Calu3 (cell line): Measurements from ENCODE around the gene ANO8. TPM values are rescaled to one million over a fixed set of nuclear protein-coding genes. Genes with fewer than 3 reads are reported as not detected.

Source experiments
- BruUV-seq: library from RNA; stranded (reverse); fragments of 400-500 nt; replicated peaks from 2 replicates; lab custom pipeline; 2021; lab: Mats Ljungman, UMichigan
- CTCF ChIA-PET: fragments of 300-600 bp; sonication (Branson Sonifier 250); formaldehyde crosslinking; loops from one replicate; lab custom pipeline; 2022; ENCODE audit warnings: antibody characterized with exemption; lab: Charles Lee
- DNase-seq: peaks from one replicate; pipeline ENCODE4 v3.0.0; 2022
- H3K27ac Mint-ChIP-seq: one replicate; pipeline ENCODE4 v1.8.0; 2022; ENCODE audit warnings: mixed read lengths; ENCODE audit not compliant: unreplicated experiment
- H3K27me3 Mint-ChIP-seq: one replicate; pipeline ENCODE4 v1.8.0; 2022; ENCODE audit warnings: mixed read lengths; ENCODE audit not compliant: unreplicated experiment
- H3K36me3 Mint-ChIP-seq: one replicate; pipeline ENCODE4 v1.8.0; 2022; ENCODE audit warnings: mild to moderate bottlenecking, moderate library complexity, mixed read lengths; ENCODE audit not compliant: insufficient read depth, unreplicated experiment
- H3K4me1 Mint-ChIP-seq: one replicate; pipeline ENCODE4 v1.8.0; 2022; ENCODE audit warnings: mild to moderate bottlenecking, low read depth, mixed read lengths; ENCODE audit not compliant: unreplicated experiment
- H3K4me3 Mint-ChIP-seq: one replicate; pipeline ENCODE4 v1.8.0; 2022; ENCODE audit warnings: mild to moderate bottlenecking, low read depth, moderate library complexity, mixed read lengths; ENCODE audit not compliant: unreplicated experiment
- H3K9me3 Mint-ChIP-seq: one replicate; pipeline ENCODE4 v1.8.0; 2022; ENCODE audit warnings: low read depth, mixed read lengths; ENCODE audit not compliant: unreplicated experiment
- intact Hi-C: fragments of 100-400 bp; cut with micrococcal nuclease; formaldehyde crosslinking; loops from one replicate; pipeline ENCODE4 v1.10.0; 2022; ENCODE audit not compliant: unreplicated experiment
- total RNA-seq: library from RNA; stranded (reverse); gene quantifications from 2 replicates; pipeline ENCODE4 v1.2.3, GENCODE V29; 2022
- TF ChIP-seq, protein P1 (sequence below): fragments of 200-600 bp; IDR thresholded peaks from one replicate; pipeline ENCODE4 v1.8.0; 2022; ENCODE audit warnings: antibody characterized with exemption; ENCODE audit not compliant: unreplicated experiment

The ANO8 gene
- total RNA-seq, 1 experiment from 2014 or later: 10.5 TPM

GRCh38 chr19:17285415-17286135, 49.1 kb downstream of the ANO8 start:
- TF ChIP-seq, protein P1, sequence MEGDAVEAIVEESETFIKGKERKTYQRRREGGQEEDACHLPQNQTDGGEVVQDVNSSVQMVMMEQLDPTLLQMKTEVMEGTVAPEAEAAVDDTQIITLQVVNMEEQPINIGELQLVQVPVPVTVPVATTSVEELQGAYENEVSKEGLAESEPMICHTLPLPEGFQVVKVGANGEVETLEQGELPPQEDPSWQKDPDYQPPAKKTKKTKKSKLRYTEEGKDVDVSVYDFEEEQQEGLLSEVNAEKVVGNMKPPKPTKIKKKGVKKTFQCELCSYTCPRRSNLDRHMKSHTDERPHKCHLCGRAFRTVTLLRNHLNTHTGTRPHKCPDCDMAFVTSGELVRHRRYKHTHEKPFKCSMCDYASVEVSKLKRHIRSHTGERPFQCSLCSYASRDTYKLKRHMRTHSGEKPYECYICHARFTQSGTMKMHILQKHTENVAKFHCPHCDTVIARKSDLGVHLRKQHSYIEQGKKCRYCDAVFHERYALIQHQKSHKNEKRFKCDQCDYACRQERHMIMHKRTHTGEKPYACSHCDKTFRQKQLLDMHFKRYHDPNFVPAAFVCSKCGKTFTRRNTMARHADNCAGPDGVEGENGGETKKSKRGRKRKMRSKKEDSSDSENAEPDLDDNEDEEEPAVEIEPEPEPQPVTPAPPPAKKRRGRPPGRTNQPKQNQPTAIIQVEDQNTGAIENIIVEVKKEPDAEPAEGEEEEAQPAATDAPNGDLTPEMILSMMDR: no peak
- Mint-ChIP-seq H3K9me3 (no peaks in the 10 kb centered on the region), H3K4me1 (no peaks in the 10 kb centered on the region), H3K27me3 (no peaks in the 10 kb centered on the region), H3K27ac (no peak overlapping the region), H3K4me3 (no peak overlapping the region), H3K36me3 (no peaks in the 10 kb centered on the region)
- CTCF ChIA-PET: interaction anchor here (0.7 kb wide), 1 partner anchor 197 kb away, joined by 3 read pairs; no protein-coding TSS in a partner anchor
- intact Hi-C loops: loop anchor here (10.0 kb wide), 1 partner anchor 221 kb away; no protein-coding TSS in a partner anchor
- DNase-seq: no peak
- no TSS peak for BruUV-seq

- Mint-ChIP-seq H3K4me3 (no peak overlapping the region), H3K36me3 (no peaks in the 10 kb centered on the region)
- CTCF ChIA-PET: no interaction called here
Observed at GRCh38 chr19:17283504-17283996, 51.1 kb downstream of the ANO8 start.

DNA sequence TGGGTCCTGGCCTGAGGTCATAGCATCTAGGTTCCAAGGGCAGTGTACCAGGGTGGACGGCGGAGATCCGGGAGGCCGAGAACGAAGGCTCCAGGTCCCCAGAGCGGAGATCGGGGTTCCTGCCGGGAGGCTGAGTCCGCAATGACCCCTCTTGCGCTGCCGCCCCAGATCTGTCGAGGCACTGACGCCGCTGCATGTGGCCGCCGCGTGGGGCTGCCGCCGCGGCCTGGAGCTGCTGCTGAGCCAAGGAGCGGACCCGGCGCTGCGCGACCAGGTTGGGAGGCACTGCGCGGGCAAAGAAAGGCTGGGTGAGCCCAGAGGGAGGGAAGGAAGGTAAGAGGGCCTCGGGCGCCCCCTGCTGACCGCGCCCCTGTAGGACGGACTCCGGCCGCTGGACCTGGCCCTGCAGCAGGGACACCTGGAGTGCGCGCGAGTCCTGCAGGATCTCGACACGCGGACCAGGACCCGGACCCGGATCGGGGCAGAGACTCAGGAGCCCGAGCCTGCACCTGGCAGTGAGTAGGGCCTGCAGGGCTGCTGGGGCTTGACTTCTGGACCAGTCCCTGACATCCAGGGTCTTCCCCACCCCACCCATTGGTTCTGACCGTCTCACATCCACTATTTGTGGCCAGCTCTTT, 52.0 kb downstream of the ANO8 start:
- Mint-ChIP-seq H3K9me3 (no peaks in the 10 kb centered on the region), H3K27ac (no peak overlapping the region), H3K27me3 (no peaks in the 10 kb centered on the region), H3K36me3 (peaks cover 2% of the 10 kb centered on the region), H3K4me3 (peak overlapping the region; percentile 44), H3K4me1 (no peaks in the 10 kb centered on the region)
- BruUV-seq: no TSS peak
- TF ChIP-seq, protein P1: peak; percentile 78
- CTCF ChIA-PET: interaction anchor here (1.0 kb wide), 1 partner anchor 20 kb away, joined by 3 read pairs; the partner anchor contains the start of gene ABHD8
- intact Hi-C loops: loop anchor here (5.0 to 10.0 kb wide), 2 partner anchors 75 to 218 kb away; no protein-coding TSS in a partner anchor
- DNase-seq: peak; percentile 86

More at GRCh38 chr19:17283504-17283996, 51.1 kb downstream of the ANO8 start:
- TF ChIP-seq, protein P1: no peak
- Mint-ChIP-seq H3K27me3 (no peaks in the 10 kb centered on the region), H3K4me1 (no peaks in the 10 kb centered on the region), H3K27ac (no peak overlapping the region), H3K9me3 (no peaks in the 10 kb centered on the region)
- intact Hi-C loops: loop anchor here (5.0 to 10.0 kb wide), 2 partner anchors 76 to 219 kb away; no protein-coding TSS in a partner anchor
- no TSS peak for BruUV-seq
- no peak for DNase-seq
